Kidney (tissue), 14 donors: ENCODE measurements around the gene ATAD3A. TPM values are rescaled to one million over a fixed set of nuclear protein-coding genes. Genes with fewer than 3 reads are reported as not detected.
"Not testable (repeated sequence)": the region's sequence is repeated elsewhere in the genome, so short reads cannot be mapped to it uniquely, and the experiment has no call there.

Experiments used
- DNase-seq, 5 donors: peaks; one replicate each; pipeline ENCODE4 v3.0.0-alpha.2; 2013 to 2020
- FAIRE-seq: peaks from 2 replicates; lab custom pipeline; 2012; peaks lifted over from hg19 to GRCh38; lab: Jason Lieb, UNC
- H3K27ac ChIP-seq, 2 donors: one replicate each; pipeline ENCODE4 v1.7.0; 2013; ENCODE audit warnings: low read depth in 2 of 2, low read length in 2 of 2, inconsistent platforms in 1 of 2
- H3K27me3 ChIP-seq: one replicate; pipeline ENCODE4 v1.7.1; 2013; ENCODE audit warnings: low read length, inconsistent platforms; ENCODE audit not compliant: control insufficient read depth, insufficient read depth
- H3K36me3 ChIP-seq, 3 donors: one replicate each; pipeline versions ENCODE4 v1.7.0 to v1.7.1; 2013; ENCODE audit warnings: low read length in 3 of 3, control low read depth in 1 of 3, inconsistent platforms in 1 of 3; ENCODE audit not compliant: insufficient read depth in 3 of 3, control insufficient read depth in 2 of 3
- H3K4me1 ChIP-seq, 3 donors: one replicate each; pipeline versions ENCODE4 v1.7.0 to v1.7.1; 2013; ENCODE audit warnings: low read length in 3 of 3, inconsistent platforms in 1 of 3, low read depth in 1 of 3; ENCODE audit not compliant: control insufficient read depth in 2 of 3, insufficient read depth in 2 of 3
- H3K4me3 ChIP-seq, 3 donors: one replicate each; pipeline versions ENCODE4 v1.7.0 to v1.8.1; 2013; ENCODE audit warnings: low read length in 3 of 3, control low read depth in 1 of 3, inconsistent platforms in 1 of 3
- H3K9ac ChIP-seq, 3 donors: one replicate each; pipeline versions ENCODE4 v1.7.0 to v1.7.1; 2013; ENCODE audit warnings: low read length in 3 of 3, control low read depth in 1 of 3, inconsistent platforms in 1 of 3
- H3K9me3 ChIP-seq, 3 donors: one replicate each; pipeline versions ENCODE4 v1.7.0 to v1.7.1; 2013; ENCODE audit warnings: low read length in 3 of 3, control low read depth in 1 of 3, inconsistent platforms in 1 of 3; ENCODE audit not compliant: control insufficient read depth in 2 of 3, insufficient read depth in 1 of 3
- CTCF ChIP-seq: IDR thresholded peaks from 3 replicates; pipeline ENCODE4 v1.5.1; 2012; ENCODE audit warnings: mild to moderate bottlenecking, moderate library complexity, borderline replicate concordance; ENCODE audit not compliant: insufficient read depth; ENCODE audit errors: extremely low read depth
- intact Hi-C: fragments of 100-400 bp; cut with DNase I; formaldehyde crosslinking; loops from one replicate; pipeline ENCODE4 v1.11.1; 2022
- polyA plus RNA-seq: library from polyadenylated mRNA; stranded (reverse); fragments of 350-450 nt; fragmentation: Illumina TruSeq; extraction: RNeasy Lipid Tissue Mini Kit (QIAGEN cat#74804); gene quantifications from one replicate; pipeline ENCODE4 v1.2.3, GENCODE V29; 2014; ENCODE audit warnings: low read depth, low replicate concordance; ENCODE audit not compliant: insufficient read depth
- total RNA-seq: library from RNA; stranded (reverse); fragmentation: NEBNext Ultra II Directional; extraction: Animal tissue kit (Norgen Biotek cat#: 25700); gene quantifications from one replicate; pipeline ENCODE4 v1.2.1, GENCODE V29; 2021
- donor health status: control.
- donor health status: control.
- donor health status: control.
- donor health status: control.
- donor health status: control.
- donor health status: DM: yes; HTN: yes; CAD: no.
- donor health status: Normal renal cell carcinoma (clear cell type).

The ATAD3A gene
- total and polyA plus RNA-seq, 2 donors from 2014 or later: 17.5 to 19.1 TPM

GRCh38 chr1:1483714-1484113 is 28.2 kb upstream of the ATAD3A start:
- Histone ChIP-seq H3K4me3 (no peak overlapping the region), H3K36me3 (peaks cover 0 to 12% (median 6%) of the 10 kb centered on the region in 3 donors), H3K27ac (no peak overlapping the region), H3K9ac (no peak overlapping the region), H3K9me3 (no peaks in the 10 kb centered on the region), H3K27me3 (no peaks in the 10 kb centered on the region), H3K4me1 (no peaks in the 10 kb centered on the region)
- FAIRE-seq: no peak
- intact Hi-C loops: no loop called here
- DNase-seq: no peak
- no peak for TF ChIP-seq CTCF

GRCh38 chr1:1484976-1485750 is 26.8 kb upstream of the ATAD3A start:
- H3K4me1 ChIP-seq, H3K36me3 ChIP-seq, H3K27me3 ChIP-seq, intact Hi-C loops, H3K4me3 ChIP-seq, H3K27ac ChIP-seq, DNase-seq, H3K9ac ChIP-seq, H3K9me3 ChIP-seq, FAIRE-seq: not testable (repeated sequence)

GRCh38 chr1:1485755-1486317 is 26.1 kb upstream of the ATAD3A start:
- H3K27ac ChIP-seq, H3K9ac ChIP-seq, H3K4me3 ChIP-seq, intact Hi-C loops, H3K36me3 ChIP-seq, DNase-seq, FAIRE-seq, H3K9me3 ChIP-seq, H3K27me3 ChIP-seq, H3K4me1 ChIP-seq: not testable (repeated sequence)

- FAIRE-seq: no peak
- H3K27ac ChIP-seq: no peak overlapping the region
- peaks cover 0 to 8% (median 4%) of the 10 kb centered on the region in 3 donors for H3K36me3 ChIP-seq
- H3K4me3 ChIP-seq: no peak overlapping the region
- intact Hi-C loops: no loop called here
- no peaks in the 10 kb centered on the region for H3K9me3 ChIP-seq
- no peaks in the 10 kb centered on the region for H3K27me3 ChIP-seq
- H3K4me1 ChIP-seq: no peaks in the 10 kb centered on the region
- no peak for DNase-seq
- no peak for TF ChIP-seq CTCF
- no peak overlapping the region for H3K9ac ChIP-seq
These were observed 24.3 kb upstream of the ATAD3A start for GRCh38 chr1:1487701-1488100.
